G401.6 (cell line): Measurements from ENCODE around the gene LRRIQ1.
"Not testable (repeated sequence)": the region's sequence is repeated elsewhere in the genome, so short reads cannot be mapped to it uniquely, and the experiment has no call there.

ENCODE experiments used
- FAIRE-seq: peaks from 2 replicates; lab custom pipeline; 2012; peaks lifted over from hg19 to GRCh38; lab: Jason Lieb, UNC

Gene LRRIQ1, protein sequence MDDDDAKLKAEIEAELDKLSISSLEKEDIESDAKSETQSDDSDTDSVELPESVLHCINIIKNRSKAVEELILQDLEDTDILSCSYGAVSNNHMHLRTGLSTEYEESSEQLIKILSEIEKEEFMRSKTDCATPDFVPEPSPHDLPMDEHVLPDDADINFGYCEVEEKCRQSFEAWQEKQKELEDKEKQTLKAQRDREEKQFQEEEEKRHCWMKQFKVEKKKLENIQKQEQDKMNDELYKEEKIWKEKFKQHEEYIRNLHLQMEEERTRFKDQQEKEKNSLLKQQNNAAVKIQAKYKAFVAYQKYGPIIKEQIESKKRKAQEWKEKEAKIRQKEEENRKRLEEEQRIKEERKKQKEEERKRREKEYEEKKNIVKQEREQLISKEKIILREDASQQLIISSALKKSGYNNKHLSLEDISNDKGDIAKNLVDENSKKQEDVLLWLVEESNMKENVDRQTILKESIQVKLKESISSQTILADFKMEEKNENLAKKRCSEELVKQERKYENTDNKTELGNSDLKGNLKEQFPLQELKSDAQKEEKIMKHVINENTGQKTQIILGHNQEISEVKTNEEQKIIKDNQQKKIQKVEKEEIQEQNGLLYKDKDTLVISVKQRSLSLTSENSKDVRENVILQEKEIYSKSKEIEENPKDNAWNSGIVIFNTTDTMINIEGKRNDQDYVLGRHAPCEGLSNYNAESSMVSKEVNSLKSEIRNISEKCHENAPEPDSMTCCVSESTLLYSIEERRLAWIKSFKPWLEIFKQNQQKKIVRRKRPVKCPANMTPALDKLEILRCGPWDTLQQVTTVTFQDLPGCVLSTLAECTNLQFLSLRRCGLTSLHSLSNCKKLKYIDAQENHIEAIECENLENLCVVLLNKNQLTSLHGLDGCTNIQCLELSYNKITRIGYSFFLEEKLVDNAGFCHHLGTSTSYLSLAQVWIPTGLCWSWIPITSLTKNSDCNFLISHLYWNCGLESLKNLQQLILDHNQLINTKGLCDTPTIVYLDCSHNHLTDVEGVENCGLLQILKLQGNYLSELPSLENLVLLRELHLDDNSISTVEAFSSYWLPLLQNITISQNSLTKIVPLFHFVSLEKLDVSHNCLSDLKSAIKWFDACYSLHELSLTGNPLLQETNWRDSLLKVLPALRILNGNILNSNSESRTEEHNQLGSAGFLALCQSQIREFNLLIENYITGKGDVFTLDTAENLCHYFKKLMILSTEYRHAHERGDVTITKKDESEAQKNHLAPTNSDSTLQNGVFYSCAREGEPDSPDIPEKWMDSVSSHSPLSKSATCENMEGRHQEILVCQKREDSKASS (N-terminal part only)

DNA sequence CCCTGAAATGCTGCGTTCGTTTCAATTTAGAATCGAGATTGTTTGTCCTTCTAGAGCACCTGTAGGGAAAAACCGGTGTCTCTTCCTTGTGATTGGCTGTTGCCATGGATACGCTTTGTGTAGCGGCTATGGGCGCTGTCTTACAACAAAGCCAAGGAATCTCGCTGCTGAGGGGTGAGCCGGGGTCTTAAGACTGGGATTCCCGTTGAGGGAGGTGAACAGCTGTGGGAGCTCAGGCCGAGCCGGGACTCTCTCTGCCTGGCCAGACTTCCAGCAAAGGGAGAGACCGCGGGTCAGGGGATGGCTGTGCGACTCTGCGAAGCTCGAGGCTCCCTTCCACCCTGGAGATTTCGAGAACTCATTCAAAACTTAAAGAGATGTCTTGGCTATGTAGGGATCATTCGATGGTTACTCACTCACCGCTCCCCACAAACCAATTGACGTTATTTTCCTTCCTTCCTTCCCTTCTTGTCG is at the start of gene LRRIQ1, which contains the start of gene TSPAN19:
LRRIQ1 (plus strand) TSS at position 118 of the 474 bp plus-strand sequence. CDS start 1,826 bp downstream, outside the sequence.
TSPAN19 (minus strand) TSS at position 44 of the 474 bp plus-strand sequence. CDS start 6,331 bp downstream, outside the sequence.
- no peak for FAIRE-seq

DNA sequence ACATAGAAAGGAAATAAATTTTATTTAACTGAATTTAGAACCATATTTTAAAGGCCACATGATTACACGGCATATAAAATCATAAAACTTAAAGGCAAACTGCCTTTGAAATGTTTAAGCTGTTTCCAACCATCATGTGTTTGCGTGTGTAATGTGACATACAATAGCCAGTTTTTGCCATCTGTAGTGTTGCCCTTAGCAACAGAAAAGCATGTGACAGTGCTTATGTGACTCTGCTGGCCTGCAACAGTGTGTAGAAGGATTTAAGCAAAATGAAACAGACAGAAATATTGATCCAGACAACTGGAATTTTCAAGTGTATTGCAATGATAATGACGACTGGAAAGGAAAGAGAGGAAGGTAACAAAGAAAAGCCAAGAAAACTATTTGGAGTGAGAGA is 49.6 kb upstream of the LRRIQ1 start:
- no peak for FAIRE-seq

DNA sequence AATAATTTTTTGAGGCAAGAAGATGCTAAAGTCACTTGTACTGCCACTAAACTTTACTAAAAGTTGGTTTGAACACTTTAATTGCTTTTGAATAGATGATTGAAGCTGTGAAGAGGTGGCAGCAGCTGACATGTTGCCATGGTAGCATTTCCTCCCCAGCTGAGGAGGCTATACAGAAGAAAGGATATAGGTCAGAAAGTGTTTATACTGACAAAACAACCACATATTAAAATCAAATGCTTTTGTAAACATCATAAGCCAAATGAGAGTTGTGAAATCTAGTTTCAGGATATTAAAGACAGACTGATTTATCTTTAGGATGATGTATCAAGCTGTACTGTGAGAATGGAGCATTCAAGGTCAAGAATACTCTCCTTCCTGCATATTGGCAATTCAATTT is 41.7 kb upstream of the LRRIQ1 start:
- FAIRE-seq = no peak

DNA sequence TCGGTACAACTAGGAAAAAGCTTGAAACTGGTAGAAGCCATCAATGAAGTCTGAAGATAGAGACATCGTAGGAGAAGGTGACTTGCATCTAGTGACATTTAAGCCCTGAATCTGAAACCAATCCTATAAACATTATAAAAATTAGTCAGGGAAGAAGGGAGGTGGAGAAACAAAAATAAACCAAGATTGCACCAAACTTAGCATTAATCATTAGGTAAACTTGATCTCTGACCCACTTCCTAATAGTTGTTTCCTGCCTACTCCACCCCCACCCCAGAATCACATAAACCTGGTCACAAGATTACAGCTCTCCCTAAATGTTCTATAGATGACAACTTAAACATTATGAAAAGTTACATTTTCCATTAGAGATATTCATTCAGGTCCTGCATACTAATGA is 40.5 kb upstream of the LRRIQ1 start:
- FAIRE-seq = no peak

DNA sequence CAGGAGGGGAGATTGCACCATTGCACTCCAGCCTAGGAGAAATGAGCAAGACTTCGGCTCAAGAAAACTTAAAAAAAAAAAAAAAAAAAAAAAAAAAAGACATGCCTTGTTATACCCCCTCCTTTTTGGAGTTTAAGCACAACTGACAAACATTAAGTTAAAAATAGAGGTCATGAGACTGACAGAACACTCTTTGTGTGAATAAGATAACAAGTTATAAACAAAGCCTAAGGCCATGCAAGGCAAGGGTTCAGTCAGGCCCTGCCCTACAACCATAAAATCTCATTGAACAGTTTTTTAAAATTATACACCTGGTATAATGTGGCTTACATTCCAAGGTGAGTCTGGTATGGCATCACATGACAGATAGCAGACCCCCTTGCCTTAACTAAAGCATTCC is 39.4 kb upstream of the LRRIQ1 start:
- no peak for FAIRE-seq

DNA sequence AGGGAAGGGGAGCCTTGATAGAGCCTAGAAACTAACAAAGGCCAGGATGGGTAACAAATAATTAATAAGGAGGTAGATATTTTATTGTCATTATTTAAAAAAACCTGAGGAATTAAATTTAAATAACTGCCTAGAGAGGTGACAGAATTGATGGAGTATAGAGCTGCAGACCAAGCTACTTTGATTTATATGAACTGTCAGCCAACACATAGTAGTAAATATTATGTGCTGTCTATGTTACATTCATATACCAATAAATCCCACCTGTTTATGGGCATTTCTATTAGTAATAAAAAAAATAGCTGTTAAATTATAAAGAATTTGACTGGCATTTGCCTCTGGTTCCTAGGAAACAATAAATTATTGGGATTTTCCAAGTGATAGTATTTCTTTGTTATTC is 37.8 kb upstream of the LRRIQ1 start:
- FAIRE-seq = no peak

DNA sequence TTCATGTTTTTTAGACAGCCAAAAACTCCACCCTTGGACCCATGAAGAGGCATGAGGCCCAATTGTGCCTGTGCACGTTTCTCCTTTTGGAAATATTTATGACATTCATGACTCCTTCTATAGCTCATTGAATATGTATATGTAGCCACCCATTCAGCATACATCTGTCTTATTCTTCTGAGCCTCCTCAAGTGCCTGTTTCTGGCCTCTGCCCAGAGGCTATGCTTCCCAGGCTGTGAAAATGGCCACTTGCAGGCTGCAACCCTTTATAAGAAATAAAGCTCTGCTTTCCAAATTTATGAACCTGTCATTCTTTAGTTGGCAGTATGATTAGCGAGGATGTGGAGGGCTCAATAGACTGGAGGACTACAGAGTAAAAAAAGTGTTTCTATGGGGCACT is 35.4 kb upstream of the LRRIQ1 start:
- FAIRE-seq = no peak

DNA sequence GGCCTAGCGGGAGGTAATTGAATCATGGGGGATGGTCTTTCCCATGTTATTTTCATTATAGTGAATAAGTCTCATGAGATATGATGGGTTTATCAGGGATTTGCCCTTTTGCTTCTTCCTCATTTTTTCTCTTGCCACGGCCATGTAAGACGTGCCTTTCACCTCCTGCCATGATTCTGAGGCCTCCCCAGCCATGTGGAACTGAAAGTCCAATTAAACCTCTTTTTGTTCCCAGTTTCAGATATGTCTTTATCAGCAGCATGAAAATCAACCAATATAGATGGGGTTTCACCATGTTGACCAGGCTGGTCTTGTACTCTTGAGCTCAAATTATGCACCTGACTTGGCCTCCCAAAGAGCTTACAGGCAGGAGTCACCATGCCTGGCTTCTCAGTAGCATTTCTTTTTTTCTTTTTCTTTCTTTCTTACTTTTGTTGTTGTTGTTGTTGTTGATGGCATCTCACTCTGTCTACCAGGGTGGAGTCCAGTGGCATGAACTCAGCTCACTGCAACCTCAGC is 33.3 kb upstream of the LRRIQ1 start:
- no peak for FAIRE-seq

DNA sequence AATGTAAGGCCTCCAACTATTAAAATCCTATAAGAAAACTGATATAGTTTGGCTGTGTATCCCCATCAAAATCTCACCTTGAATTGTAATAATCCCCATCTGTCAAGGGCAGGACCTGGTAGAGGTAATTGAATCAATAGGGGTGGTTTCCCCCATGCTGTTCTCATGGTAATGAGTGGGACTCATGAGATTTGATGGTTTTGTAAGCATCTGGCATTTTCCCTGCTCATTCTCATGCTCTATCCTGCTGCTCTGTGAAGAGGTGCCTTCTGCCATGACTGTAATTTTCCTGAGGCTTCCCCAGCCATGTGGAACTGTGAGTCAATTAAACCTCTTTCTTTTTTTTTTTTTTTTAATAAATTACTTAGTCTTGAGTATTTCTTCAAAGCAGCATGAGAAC is 31.9 kb upstream of the LRRIQ1 start:
- FAIRE-seq = no peak

DNA sequence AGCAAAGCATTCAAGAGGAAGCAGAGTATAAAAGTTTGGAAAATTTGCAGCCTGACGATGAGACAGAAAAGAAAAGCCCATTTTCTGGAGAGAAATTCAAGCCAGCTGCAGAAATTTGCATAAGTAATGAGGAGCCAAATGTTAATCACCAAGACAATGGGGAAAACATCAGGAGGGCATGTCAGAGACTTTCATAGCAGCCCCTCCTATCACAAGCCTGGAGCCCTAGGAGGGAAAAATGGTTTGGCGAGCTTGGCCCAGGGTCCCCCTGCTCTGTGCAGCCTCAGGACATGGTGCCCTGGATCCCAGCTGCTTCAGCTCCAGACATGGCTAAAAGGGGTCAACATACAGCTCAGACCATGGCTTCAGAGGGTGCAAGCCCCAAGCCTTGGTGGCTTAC is 31.1 kb upstream of the LRRIQ1 start:
- not testable (repeated sequence) for FAIRE-seq

DNA sequence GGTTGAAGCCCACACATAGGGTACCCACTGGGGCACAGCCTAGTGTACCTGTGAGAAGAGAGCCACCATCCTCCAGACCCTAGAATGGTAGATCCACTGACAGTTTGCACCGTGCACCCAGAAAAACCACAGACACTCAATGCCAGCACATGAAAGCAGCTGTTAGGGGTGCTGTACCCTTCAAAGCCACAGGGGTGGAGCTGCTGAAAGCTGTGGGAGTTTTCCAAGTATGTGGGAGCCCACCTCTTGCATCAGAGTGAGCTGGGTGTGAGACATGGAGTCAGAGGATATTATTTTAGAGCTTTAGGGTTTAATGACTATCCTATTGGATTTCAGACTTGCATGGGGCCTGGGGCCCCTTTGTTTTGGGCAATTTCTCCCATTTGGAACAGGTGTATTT is 30.5 kb upstream of the LRRIQ1 start:
- no peak for FAIRE-seq

DNA sequence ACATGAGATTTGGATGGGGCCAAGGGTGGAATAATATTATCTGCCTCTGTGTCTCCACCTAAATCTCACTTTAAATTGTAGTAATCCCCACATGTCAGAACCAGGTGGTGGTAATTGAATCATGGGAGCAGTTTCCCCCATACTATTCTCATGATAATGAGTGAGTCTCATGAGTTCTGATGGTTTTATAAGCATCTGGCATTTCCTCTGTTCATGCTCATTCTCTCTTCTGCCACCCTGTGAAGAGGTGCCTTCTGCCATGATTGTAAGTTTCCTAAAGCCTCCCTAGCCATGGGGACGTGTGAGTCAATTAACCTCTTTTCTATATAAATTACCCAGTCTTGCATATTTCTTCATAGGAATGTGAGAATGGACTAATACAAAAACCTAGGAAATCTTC is 29.9 kb upstream of the LRRIQ1 start:
- no peak for FAIRE-seq

DNA sequence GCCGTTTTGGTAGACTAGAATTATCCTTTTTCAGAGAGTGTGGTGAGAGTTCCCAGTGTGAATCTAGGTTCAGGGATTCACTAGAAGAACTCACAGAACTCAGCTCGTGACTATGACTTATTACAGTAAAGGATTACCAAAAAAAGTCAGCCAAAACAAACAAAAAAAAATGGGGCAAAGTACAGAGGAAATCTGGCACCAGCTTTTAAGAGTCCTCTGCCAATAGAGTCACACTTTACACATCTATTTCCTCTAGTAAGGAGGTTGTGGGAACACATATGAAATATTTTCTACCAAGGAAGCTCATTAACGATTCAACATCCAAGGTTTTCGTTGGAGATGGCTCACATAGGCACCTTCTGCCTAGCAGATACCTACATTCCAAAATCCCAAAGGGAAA is 28.3 kb upstream of the LRRIQ1 start:
- FAIRE-seq = no peak

DNA sequence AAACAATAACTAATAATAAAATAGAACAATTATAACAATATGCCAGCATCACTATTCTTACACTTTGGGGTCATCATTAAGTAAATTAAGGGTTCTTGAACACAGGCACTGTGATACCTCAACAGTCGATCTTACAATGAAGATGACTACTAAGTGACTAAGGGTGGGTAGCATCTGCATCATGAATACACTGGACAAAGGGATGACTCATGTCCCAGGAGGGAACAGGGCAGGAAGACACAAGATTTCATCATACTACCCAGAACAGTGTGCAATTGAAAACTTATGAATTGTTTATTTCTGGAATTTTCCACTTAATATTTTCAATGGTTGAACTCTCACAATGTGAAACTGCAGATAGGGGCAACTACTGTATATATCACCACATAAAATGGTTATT is 19.7 kb upstream of the LRRIQ1 start:
- FAIRE-seq = no peak

DNA sequence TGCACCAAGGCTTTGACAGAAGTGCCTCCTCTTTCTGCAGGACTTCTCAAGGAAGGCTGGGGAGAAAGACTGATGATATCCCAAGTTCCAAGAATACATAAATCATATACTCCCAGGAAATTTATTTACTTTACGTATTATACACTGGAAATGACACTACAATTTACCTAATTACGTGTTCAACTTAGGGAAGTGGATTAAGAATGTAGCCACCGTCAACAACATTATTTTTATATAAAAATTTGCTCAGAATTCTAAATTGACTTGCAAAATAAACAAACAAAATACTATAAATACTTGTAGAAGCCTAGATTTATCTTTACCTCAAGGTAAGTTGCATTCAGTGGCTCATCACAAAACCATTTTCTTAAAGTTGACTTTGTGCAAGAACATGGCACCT is 19.0 kb upstream of the LRRIQ1 start:
- FAIRE-seq = no peak

DNA sequence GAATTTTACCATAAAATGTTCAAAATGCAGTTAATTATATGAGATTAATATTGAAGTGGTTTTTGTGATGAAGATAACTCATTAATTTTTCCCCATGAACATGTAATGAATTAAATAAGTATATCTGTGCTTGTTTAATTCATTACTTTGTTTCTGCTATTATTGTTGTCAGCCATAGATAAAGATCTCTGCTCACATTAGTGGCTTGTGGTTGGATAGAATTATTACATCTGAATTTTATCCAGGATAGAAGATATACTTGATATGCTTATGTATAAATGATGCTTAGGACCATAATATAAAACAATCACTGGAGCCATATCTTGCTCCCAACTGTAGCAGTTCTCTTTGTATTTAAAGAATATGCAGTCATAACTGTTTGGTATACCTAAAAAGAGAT is 18.5 kb upstream of the LRRIQ1 start:
- no peak for FAIRE-seq

DNA sequence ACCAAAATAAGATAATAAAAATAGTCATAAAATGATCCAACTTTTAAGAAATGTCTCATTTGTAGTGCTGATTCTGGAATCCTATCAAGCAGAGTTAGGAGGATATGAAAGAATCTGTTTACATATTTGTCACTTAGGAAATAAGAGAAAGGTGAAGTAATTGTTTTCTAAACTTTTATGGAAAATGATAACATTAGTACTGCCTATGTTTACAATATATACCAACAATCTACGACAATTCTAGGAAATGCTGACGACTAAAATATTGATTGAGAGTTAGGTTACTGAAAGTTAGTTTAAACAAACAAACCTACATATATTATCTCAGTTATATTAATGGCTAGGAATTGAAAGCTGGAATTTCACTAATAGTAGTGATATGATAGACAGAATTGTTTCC is 18.1 kb upstream of the LRRIQ1 start:
- FAIRE-seq = no peak

DNA sequence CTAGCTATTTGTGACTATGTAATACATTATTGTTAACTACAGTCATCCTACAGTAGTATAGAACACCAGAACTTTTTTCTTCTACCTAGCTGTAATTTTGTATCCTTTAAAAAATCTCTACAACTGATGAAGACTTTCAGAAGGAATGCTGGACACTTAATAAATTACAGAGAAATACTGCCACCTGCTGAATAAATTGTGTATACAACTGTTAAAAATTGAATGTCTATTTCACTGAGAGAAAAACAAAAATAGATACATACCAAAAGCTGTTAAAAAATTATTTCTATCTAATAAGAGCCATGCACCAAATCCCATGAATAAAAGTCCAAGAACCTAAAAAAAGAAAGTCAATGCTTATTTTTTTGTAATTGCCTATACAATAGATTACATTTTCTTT is 6.7 kb upstream of the LRRIQ1 start:
- peak; percentile 88 for FAIRE-seq

DNA sequence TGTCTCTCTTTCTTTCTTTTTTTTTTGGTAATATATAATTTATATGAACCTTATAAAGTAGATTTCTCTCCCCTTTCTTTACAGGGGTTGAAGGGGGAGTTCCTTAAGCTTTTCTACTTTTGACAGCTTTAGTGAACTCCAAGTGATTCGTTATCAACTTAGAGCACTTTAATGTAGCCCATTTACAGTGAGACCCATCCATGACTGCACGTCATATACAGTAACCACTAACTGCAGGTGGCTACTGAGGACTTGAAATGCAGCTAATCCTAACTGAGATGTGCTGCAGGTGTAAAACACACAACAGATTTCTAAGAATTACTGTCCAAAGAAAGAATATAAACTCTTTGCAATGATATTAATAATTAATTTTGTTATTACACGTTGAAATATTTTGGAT is 582 bp downstream of the LRRIQ1 start:
- FAIRE-seq = no peak

DNA sequence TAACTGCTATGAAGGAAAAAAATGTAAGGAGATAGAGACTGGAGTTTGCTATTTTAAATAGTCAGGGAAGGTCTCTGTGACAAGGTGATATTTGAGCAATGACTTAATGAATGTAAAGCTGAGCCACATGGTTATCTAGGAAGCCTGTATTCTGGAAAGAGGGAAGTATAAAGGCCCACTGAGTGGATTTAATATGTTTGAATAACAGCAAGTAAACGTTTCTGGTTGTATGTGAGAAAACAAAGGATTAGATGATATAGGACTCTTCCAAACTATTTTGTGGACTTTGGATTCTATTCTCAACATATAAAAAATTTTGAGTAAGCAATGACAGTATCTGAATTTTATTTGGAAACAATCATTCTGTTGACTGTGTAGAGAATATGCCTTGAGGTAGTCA is 5.2 kb downstream of the LRRIQ1 start:
- no peak for FAIRE-seq

DNA sequence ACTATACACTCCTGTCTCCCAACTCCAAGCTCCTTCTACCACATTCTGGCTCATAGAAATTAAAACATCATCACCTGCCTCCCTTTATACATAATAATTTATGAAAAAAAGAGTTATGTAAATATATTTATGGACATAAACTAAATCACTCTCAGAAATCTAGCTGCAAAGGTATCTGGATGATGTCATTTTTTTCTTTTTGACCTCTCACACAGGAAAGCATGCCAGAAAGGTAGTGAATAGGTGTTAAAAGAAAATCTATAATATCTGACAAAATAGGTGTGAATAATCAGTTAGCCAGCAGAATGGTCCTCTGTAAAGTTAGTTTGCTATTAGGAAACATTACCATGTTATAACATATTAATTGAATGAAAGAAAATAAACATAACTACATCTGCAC is 7.7 kb downstream of the LRRIQ1 start:
- FAIRE-seq = no peak

DNA sequence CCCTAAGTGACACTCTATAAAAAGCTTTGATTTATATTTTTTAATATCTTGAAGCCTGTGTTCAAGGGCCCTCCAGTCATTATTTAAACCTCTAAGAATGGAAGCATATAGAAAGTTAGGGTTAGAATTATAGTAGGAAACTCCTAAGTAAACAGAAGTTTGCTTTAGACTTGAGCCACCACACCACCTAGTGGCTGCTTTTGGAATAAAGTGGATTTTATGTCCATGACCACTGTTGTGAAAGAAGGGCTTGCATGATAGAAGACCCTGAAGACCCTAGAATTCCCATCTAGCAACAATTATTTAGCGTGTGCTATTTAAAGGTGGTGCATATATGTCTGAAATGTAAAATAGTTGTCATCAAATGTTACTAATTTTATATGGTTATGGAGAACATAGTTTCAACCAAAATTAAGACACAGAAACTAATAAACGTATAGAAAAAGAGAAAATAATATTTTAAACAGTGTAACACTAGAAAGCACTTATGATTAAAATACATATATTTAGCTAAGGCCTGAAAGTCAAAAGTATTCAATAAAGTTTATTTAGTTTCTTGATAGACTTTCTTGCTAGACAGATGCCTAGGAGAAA is 21.3 kb downstream of the LRRIQ1 start:
- FAIRE-seq = peak; percentile 84
